Amniotic epithelial cell (primary cell): ENCODE data around the gene RHOC.
A peak's percentile ranks its signal among the peaks of the same experiment; 100 is the strongest.
"Not testable (repeated sequence)": the region's sequence is repeated elsewhere in the genome, so short reads cannot be mapped to it uniquely, and the experiment has no call there.

Source experiments
- DNase-seq: peaks from one replicate; pipeline ENCODE4 v3.0.0-alpha.2; 2010; ENCODE audit warnings: low read depth

The RHOC gene

DNA sequence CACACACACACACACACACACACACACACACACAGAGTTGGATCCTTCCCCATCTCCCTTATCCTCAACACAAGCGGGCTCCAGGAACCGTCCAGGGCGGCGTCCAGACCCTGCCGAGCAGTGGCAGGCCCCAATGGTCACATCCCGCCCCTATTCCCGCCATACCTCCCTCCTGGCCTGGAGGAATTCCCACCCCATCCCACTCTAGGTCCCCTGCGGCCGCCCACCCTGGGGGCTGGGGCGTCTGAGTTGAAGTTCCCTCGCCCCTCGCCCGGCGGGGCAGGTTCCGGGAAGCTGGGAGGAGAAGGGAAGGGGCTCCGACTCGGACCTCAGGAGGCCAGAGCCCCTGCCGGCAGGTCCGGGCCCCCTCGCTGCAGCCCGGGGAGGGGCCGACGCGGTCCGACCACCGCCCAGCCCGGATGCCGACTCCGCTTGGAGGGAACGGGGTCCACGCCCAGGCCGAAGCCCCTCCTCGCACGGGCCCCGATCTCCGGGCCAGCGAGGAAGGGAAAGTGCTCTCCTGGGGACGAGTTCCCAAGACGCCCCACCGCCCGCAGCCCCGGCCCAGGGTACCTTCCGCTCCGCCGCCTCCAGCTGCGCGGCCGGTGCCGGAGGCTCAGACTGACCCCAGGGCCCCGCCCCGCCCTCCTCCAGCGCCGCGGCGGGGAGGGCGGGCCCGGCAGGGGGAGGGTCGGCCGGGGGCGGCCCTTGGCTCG, at the start of gene RHOC:
RHOC (minus strand) TSS at position 623 of the 716 bp plus-strand sequence. CDS start 3,328 bp downstream, outside the sequence.
- DNase-seq, result peak; percentile 32

DNA sequence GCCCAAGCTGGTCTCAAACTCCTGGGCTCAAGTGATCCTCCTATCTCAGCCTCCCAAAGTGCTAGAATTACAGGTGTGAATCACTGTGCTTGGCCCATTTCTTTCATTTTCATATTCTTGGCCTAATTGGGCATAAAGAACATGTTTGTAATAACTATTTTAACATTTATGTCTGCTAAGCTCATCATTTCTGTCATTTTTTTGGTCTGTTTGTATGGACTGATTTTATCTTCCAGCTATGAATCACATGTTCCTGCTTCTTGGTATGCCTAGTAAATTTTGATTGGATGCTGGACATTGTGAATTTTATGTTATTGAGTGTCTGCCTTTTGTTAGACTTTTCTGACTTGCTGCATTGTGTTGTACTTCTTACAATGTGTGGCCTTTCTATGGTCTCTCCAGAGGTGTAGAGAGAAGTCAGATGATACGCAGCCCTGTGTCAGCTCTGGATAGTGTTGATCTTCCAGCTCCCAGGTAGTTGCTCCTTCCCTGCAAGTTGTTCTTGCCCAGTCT, 47.2 kb upstream of the RHOC start:
- DNase-seq, result peak; percentile 28

DNA sequence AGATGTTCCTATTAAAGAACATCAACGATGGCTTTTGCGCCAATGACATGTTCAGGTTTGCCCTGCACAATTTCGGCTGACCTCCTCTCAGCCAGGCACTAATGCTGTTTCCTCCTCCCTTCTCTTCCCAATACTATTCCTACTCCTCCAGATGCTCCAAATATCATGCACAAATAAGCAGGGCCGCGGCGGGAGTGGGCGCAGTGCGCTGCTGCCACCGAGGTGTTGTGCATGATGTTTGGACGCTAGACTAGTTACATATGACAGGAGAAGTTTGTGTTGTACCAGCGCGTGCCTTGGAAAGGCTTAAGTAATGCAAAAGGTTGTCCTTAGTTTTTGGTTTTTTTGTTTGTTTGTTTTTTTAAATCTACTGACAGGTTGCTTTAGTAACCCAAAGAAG, 41.5 kb upstream of the RHOC start:
- no peak for DNase-seq

DNA sequence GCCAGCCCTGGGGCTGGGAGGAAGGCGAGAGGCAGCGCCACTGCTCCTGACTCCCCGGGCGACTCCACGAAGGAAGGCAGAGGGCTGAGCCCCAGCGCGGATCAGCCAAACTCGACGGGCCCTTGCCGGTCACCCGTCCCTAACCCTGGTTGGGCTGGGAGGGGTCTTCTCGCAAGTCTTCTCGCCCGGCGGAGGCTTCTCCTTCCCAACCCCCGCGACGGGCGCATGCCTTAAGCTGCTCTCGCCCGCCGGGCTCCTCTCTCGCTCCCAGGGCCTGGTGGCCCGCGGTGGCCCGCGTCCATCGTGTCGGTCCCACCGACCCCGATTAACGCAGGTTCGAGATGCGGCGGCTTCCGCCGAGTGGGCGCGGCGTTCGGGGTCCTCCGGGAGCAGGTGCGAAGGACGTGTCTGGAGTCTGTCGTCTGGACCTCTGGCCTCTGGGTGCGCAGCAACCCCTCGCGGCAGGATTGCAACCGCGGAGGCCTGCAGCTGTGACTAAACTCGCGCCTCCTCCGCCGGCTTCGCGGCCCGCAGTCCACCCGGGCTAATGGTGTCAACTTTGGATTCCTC, 37.2 kb upstream of the RHOC start:
- peak; percentile 52 for DNase-seq

DNA sequence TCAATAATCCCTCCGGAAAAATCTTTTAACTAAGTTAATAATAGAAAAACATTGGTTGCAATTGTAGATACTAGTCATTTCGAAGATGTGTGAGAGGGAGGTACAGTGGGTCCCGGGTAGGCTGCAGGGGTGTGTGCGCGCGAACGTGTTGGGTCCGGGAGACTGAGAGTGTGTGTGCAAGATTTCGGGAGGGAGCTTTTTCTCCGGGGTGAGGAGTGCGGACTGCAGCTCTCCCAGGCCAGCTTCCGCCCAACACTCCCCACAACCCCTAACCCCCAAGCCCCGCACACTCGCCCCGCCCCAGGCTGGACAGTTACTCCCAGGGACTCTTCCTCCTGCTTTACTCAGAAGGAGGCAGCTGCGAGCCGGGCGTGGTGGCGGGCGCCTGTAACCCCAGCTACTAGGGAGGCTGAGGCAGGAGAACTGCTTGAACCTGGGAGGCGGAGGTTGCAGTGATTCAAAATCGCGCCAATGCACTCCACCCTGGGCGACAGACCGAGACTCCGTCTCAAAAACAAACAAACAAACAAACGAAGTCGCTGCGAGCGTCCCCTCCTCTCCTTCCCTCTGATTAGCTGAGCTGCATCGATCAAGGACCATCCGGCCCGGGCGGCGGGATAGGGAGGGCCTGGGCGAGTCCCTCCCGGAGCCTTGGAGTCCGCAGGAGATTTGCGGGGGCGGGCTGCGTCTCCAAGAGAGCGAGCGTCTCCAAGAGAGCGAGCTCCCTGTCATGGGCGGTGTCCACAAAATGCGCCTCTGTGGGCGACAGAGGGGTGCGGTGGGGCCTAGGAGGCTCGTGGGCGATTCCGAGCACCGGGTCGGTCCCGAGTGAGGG, 36.5 kb upstream of the RHOC start:
- no peak for DNase-seq

DNA sequence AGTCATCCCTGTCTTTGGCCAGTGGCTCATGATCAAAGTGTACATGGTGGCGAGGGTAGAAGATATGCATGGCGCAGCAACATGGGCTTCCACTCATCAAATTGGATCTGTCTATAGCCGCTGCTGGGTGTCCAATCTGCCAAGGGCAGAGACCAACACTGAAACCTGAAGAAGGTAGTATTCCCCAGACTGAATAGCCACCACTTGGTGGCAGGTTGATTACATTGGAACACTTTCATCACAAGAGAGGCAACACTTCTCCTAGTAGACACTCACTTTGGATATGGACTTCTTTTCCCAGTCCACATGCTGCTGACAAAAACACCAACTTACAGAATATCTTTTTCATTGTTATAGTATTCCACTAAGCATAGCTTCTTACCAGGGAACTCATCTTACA, 30.6 kb upstream of the RHOC start:
- DNase-seq, result no peak

DNA sequence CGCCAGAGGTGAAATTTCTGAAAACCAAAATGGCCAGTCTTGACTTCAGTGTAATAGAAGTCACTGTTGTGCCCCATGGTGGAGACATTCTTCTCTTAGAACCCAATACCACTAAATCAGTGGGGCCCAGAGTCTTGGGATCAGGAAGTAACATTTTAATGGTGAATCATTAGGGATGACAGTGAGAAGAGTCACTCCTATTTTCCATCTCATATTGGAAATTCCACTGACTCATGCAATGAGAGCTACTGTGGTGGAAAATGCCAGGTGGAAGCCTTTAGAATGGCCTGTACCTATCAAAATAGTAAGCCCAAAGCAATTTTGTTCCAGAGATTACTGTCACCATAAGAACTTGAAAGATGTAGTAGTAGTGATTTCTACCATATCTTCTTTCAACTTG, 28.8 kb upstream of the RHOC start:
- DNase-seq, result peak; percentile 78

DNA sequence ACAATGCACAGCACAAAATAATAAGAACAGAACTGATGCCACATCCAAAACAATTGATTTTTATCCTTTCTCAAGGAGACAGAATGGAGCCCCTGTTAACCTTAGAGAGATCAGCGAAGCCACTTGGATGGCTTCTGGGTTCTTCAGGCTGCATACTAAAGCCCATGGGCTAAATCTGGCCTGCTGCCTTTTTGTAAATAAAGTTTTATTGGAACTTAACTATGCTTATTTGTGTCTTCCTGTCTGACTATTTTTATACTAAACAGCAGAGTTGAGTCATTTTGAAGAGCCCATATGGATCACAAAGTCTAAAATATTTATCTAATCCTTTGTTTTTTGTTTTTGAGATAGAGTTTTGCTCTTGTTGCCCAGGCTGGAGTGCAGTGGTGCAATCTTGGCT, 24.5 kb upstream of the RHOC start:
- DNase-seq, result no peak

DNA sequence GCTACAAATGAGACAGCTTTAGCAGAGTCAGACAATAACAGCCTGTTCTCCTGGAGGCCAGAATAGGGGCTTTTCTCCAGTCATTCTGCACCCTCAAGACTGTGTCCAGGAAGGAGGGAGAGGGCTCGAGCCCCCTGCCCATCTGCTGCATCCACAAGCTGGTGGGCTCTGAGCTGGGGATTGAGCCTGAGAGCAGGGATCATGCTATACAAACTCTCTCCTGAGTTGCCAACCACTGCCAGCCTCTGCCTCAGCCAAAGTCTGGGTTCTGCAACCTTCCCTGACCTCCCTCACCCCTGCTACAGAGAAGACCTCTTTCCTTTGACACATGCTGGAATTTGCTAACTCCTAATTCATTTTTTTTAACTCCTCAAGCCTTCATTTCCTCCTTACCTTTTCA, 23.0 kb upstream of the RHOC start:
- DNase-seq, result no peak

DNA sequence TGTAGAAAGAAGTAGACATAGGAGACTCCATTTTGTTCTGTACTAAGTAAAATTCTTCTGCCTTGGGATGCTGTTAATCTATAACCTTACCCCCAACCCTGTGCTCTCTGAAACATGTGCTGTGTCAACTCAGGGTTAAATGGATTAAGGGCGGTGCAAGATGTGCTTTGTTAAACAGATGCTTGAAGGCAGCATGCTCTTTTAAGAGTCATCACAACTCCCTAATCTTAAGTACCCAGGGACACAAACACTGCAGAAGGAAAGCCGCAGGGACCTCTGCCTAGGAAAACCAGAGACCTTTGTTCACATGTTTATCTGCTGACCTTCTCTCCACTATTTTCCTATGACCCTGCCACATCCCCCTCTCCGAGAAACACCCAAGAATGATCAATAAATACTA, 22.1 kb upstream of the RHOC start:
- not testable (repeated sequence) for DNase-seq

DNA sequence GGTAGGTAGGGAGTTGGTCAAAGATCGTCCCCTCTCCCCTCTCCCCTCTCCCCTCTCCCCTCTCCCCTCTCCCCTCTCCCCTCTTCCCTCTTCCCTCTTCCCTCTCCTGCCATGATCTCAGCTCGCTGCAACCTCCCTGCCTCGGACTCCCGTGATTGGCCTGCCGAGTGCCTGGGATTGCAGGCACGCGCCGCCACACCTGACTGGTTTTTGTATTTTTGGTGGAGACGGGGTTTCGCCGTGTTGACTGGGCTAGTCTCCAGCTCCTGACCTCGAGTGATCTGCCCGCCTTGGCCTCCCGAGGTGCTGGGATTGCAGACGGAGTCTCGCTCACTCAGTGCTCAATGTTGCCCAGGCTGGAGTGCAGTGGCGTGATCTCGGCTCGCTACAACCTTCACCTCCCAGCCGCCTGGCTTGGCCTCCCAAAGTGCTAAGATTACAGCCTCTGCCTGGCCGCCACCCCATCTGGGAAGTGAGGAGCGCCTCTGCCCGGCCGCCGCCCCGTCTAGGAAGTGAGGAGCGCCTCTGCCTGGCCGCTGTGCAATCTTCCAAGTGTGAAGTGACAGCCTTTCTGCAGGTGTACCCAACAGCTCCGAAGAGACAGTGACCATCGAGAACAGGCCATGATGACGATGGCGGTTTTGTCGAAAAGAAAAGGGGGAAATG, 21.5 kb upstream of the RHOC start:
- not testable (repeated sequence) for DNase-seq

DNA sequence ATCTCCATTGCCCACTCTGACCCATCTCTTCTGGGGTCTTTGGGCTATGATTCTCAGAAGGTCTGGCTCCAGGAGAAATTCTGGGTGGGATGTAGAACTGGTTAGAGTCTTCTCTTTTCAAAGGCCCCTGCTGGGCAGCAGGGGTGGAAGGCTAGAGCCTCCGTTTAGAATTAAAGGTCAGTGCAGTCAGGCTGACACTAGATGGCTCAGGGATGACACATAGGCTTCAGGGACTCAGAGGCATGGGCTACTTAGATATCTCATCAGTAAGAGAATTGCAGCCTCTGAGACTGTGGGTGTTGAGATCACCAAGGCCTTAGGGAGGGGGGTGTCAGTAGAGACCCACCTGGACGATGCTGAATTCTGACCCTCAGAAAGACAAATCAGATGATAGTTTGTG, 20.8 kb upstream of the RHOC start:
- no peak for DNase-seq

DNA sequence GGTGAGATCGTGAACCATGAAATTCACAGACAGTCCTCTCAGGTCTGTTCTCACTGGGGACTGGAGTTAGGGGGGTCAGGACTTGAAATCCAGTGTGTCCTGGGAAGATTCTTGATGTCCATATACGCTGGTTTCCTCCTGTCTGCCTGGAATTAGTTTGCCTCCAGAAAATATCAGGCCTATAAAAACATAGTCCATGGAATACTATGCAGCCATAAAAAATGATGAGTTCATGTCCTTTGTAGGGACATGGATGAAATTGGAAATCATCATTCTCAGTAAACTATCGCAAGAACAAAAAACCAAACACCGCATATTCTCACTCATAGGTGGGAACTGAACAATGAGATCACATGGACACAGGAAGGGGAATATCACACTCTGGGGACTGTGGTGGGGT, 17.3 kb upstream of the RHOC start:
- DNase-seq, result not testable (repeated sequence)

DNA sequence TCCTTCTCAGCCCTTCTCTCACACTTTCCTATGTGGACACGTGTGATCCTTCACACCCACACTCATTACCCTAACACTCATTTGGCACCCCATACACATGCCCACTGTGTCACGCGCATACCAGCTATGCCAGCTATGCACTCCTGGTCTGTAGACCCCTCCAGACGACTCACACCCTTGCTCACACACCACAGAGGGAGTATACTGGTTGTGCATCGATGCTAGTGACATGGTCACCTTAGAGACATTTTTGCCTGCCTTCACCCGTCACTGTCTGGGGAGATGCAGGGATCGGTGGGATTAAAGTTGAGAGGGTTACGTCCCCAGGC, 16.5 kb upstream of the RHOC start:
- no peak for DNase-seq

DNA sequence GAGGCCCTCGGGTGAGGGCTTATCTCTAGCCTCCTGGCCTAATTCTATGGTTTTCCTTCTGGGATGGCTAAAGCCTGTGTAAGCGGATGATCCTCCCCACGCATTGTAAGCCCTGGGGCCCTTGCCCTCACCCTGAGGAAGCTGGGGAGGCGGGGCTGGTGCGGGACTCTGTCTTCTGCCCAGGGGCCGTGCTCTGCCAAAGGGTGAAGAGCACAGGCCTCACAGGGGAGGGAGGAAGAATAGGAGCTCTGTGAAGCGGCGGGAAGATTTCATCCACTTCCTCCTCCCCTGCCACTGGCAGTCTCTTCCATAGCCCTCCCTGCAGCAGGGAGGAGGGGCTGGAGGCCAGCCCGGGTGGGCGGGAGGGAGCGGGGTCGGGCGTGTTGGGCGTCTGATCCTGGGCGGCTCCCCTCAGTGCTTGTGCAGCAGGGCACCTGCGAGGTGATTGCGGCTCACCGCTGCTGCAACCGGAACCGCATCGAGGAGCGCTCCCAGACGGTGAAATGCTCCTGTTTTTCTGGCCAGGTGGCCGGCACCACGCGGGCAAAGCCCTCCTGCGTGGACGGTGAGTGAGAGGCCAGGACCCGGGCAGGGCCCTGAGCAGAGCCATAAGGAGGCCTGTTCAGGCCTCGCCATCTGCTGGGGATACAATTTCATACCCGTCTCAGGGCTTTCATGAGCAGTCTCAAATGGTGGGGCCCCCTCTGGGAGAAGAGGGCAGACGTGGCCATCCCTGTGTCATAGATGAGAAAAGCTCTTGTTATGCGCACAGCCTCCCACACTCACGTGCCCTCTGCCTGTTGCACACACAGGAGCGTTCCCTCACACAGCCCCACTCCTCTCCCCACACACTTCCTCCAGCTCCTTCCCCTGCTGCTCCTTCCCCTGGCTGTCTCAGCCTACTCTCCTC, 15.9 kb upstream of the RHOC start:
- peak; percentile 84 for DNase-seq

DNA sequence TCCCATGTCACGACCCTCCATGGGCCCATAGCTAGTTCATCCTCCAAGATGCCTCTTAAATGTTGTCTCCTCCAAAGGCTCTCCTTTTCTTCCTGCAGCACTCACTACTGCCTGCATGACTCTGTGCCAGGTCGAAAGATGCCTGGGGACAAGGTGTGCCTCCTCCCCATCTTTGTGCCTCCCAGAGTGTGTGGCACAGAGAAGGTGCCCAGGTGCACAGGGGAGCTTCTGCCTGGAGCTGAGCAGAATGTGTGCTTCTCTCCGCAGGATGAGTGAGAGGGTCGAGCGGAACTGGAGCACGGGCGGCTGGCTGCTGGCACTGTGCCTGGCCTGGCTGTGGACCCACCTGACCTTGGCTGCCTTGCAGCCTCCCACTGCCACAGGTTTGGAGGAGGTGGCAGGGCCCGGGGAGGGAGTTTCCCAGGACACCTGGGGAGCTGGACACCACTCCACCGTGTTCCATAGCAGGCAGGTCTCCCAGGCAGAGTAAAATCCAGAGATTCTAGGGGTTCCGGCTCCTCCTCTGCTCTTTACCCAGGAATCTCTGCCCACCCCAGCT, 15.1 kb upstream of the RHOC start:
- DNase-seq, result no peak

DNA sequence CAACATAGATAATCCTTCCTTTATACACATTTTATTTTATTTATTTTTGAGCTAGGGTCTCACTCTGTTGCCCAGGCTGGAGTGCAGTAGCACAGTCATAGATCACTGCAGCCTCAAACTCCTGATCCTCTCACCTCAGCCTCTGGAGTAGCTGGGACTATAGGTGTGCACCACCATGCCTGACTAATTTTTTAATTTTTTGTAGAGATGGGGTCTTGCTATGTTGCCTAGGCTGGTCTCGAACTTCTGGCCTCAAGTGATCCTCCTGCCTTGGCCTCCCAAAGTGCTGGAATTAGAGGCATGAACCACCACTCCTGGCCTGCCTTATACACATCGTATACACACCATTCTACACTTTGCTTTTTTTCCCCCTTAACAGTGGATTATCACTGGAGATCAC, 14.4 kb upstream of the RHOC start:
- not testable (repeated sequence) for DNase-seq

DNA sequence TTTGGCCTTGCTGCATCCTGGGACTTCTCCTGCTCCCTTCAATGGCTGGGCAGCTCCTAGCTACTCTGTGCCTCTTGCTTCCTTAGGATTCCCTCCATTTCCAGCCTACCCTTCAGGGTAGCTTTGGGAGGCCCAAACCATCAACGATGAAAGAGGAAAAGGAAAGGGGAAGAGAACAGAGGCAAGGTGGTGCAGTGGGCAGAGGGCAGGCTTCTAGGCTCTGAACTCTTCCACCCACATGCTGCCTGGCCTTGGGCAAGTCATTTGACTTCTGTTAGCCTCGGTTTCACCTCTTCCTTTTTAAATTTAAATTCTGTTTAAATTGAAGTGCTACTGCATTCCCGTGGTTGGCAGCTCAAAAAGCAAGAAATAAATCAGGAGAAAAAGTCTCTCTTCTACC, 13.9 kb upstream of the RHOC start:
- DNase-seq, result no peak

DNA sequence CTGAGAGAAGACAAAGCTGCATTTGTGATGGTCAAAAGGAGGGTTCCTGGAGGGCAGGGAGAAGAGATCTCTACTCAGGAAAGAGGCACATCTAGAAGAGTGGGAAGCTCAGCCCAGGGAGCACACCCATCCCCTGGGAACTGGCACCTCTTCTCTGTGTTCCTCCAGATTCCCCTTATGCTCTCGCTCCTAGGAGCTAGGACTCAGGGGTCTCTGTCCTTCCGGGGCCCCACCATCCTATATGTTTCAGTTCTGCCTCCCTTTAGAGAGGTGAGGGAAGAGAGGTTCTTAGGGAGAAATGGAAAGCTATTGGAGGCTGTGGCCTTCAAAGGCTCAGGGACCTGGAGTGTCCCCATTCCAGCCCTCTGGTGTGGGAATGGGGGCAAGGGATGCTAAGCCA, 12.8 kb upstream of the RHOC start:
- no peak for DNase-seq

DNA sequence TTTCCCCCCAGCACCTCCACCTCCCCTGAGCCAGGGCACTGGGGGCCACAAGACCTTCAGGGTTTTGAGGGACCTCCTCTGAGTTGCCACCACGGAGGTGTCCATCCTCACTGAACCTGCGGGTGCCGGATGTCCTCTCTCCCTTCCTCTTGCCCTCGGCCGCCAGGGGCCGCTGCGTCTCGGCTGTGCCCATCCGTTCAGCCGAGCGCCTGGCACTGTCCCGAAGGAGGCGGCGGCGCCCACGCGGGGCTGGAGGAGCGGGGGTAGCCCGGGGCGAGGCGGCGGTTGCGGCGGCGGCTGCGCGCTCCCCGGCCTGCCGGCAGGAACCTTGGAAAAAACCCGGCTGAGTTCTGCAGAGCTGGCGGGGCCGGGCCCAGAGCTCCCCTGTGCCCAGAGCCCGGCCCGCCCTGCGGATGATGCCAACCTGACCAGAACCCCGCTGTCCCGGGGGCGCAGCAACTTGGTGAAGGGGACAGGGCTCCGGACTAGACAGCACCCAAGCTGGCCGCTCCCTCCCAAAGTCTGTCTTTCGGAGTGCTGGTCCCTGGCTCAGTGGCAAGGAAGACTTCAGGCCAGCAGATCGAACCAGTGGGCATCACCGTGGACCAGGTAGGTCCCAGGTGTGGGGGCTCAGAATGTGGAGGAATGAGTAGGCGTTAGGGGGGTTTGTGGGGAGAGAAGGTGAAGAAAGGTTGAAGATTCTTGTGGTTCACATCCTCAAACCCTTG, 11.9 kb upstream of the RHOC start:
- DNase-seq, result peak; percentile 57
